Activated B cell treated with CpG ODN at 0.5 μM for 24 hours (primary cell): Measurements from ENCODE around the gene CASP8AP2. TPM values are rescaled to one million over a fixed set of nuclear protein-coding genes. Genes with fewer than 3 reads are reported as not detected.
A peak's percentile ranks its signal among the peaks of the same experiment; 100 is the strongest.

Source experiments
- ATAC-seq: fragments of 200-7000 bp; cut with Tn5 transposase; one replicate; pipeline ENCODE4 v1.10.0; 2021; ENCODE audit warnings: low read depth, mild to moderate bottlenecking, moderate library complexity
- CTCF ChIA-PET: fragments of 350-600 bp; sonication (Branson Sonifier 250); formaldehyde crosslinking; loops from one replicate; lab custom pipeline; 2021; ENCODE audit warnings: antibody characterized with exemption; lab: Charles Lee
- POLR2A ChIA-PET: fragments of 350-600 bp; sonication (Branson Sonifier 250); formaldehyde crosslinking; loops from one replicate; lab custom pipeline; 2021; ENCODE audit warnings: antibody characterized with exemption; lab: Charles Lee
- DNase-seq: peaks from one replicate; pipeline ENCODE4 v3.0.0; 2022
- H3K27ac Mint-ChIP-seq: one replicate; pipeline ENCODE4 v1.8.0; 2020; ENCODE audit warnings: mixed read lengths
- H3K27me3 Mint-ChIP-seq: one replicate; pipeline ENCODE4 v1.8.0; 2021; ENCODE audit warnings: mixed read lengths
- H3K36me3 Mint-ChIP-seq: one replicate; pipeline ENCODE4 v1.8.0; 2021; ENCODE audit warnings: low read depth, mixed read lengths
- H3K4me1 Mint-ChIP-seq: one replicate; pipeline ENCODE4 v1.8.0; 2021; ENCODE audit warnings: mixed read lengths
- H3K4me3 Mint-ChIP-seq: one replicate; pipeline ENCODE4 v1.8.0; 2020; ENCODE audit warnings: mild to moderate bottlenecking, mixed read lengths
- H3K9me3 Mint-ChIP-seq: one replicate; pipeline ENCODE4 v1.8.0; 2020; ENCODE audit warnings: mixed read lengths
- intact Hi-C: fragments of 100-400 bp; cut with micrococcal nuclease; formaldehyde crosslinking; loops from one replicate; pipeline ENCODE4 v1.15.1; 2024
- total RNA-seq: library from RNA; stranded (reverse); gene quantifications from 2 replicates; pipeline ENCODE4 v1.2.3, GENCODE V29; 2022
- TF ChIP-seq, protein P1 (sequence below): fragments of 200-600 bp; IDR thresholded peaks from one replicate; pipeline ENCODE4 v1.8.0; 2022; ENCODE audit warnings: antibody characterized with exemption, mild to moderate bottlenecking

CASP8AP2 gene
- total RNA-seq, 1 donor from 2014 or later, result 17.8 TPM

DNA sequence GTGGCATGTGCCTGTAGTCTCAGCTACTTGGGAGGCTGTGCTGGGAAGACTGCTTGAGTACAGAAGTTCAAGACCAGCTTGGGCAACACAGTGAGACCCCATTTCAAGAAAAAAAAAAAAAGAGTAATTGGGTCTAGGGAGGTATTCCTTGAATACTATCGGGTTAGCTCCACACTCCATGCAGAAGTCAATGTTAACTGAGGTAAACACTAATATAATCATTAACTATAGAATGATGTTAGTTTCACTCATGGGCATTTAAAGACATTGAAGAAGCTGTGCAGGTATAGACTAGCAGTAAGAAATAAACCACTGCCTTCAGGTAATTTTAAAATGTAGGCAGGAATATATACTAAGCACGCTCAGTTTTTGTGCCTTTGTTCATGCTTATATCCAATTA, 42.7 kb upstream of the CASP8AP2 start:
- peaks cover 78% of the 10 kb centered on the region for H3K36me3 Mint-ChIP-seq
- no peak for DNase-seq
- ATAC-seq, result no peak
- POLR2A ChIA-PET, result no interaction called here
- TF ChIP-seq, protein P1, sequence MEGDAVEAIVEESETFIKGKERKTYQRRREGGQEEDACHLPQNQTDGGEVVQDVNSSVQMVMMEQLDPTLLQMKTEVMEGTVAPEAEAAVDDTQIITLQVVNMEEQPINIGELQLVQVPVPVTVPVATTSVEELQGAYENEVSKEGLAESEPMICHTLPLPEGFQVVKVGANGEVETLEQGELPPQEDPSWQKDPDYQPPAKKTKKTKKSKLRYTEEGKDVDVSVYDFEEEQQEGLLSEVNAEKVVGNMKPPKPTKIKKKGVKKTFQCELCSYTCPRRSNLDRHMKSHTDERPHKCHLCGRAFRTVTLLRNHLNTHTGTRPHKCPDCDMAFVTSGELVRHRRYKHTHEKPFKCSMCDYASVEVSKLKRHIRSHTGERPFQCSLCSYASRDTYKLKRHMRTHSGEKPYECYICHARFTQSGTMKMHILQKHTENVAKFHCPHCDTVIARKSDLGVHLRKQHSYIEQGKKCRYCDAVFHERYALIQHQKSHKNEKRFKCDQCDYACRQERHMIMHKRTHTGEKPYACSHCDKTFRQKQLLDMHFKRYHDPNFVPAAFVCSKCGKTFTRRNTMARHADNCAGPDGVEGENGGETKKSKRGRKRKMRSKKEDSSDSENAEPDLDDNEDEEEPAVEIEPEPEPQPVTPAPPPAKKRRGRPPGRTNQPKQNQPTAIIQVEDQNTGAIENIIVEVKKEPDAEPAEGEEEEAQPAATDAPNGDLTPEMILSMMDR, result no peak
- H3K27ac Mint-ChIP-seq, result no peak overlapping the region
- H3K4me3 Mint-ChIP-seq, result no peak overlapping the region
- intact Hi-C loops, result no loop called here
- no peaks in the 10 kb centered on the region for H3K27me3 Mint-ChIP-seq
- peaks cover 4% of the 10 kb centered on the region for H3K9me3 Mint-ChIP-seq
- CTCF ChIA-PET, result no interaction called here
- no peaks in the 10 kb centered on the region for H3K4me1 Mint-ChIP-seq

DNA sequence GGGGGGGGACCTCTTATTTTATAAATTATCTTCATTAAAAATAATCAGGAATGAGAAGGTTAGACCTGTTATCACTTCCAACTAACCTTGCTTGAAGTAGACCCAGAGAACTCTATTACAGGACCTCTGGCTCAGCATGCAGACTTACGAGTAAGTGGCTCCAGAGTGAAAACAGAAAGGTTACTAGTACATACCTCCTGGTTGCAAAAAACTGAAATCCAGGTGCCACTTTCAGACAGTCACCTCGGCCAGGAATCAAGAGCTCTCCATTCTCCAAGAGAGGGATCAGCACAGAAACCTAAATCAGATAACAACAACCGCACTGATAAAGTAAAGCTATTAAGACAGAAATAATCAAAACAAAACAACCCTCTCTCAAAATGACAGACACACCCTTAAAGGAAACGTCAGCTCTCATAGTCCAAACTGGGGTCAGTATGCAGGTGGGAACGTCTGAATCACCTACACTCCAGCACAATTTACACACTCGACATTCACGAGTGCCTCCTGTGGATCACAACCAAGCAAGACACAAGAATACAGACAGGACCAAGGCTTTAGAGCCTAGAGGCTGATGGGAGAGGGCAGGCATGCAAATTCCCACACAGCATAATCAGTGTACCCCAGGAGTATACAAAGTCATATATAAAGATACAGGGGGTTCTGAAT, 41.9 kb upstream of the CASP8AP2 start:
- DNase-seq, result no peak
- Mint-ChIP-seq H3K36me3 (peaks cover 76% of the 10 kb centered on the region), H3K27ac (no peak overlapping the region), H3K27me3 (no peaks in the 10 kb centered on the region), H3K9me3 (peaks cover 4% of the 10 kb centered on the region), H3K4me1 (no peaks in the 10 kb centered on the region), H3K4me3 (no peak overlapping the region)
- ChIA-PET CTCF (no interaction called here), POLR2A (no interaction called here)
- no peak for ATAC-seq
- TF ChIP-seq, protein P1, result no peak
- intact Hi-C loops, result no loop called here

DNA sequence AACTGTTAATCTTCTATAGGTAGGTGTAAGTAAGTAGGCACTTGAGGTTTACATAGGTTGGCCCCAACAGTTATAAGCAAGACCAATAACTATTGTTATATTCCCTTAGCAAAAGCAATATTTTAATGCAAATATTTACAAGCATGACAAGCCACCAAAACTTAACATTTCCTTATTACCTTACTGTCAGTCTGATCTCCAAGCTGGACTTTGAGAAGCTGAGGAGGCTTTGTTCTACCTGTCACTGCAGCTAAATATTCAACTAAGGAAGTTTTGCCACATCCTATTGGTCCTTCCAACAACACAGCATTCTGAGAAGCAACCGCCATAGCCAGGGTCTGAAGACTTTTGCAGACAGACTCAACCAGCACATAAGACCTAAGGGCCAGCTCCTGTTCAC, 39.7 kb upstream of the CASP8AP2 start:
- ATAC-seq, result no peak
- Mint-ChIP-seq H3K9me3 (no peaks in the 10 kb centered on the region), H3K27ac (no peak overlapping the region), H3K4me3 (no peak overlapping the region), H3K36me3 (peaks cover 74% of the 10 kb centered on the region), H3K27me3 (no peaks in the 10 kb centered on the region), H3K4me1 (peaks cover 21% of the 10 kb centered on the region)
- no peak for DNase-seq
- intact Hi-C loops, result no loop called here
- ChIA-PET POLR2A (no interaction called here), CTCF (no interaction called here)
- TF ChIP-seq, protein P1, result no peak

- POLR2A ChIA-PET, result interaction anchor here (0.7 kb wide), 1 partner anchor 86 kb away, joined by 3 read pairs; no protein-coding TSS in a partner anchor
- H3K27me3 Mint-ChIP-seq, result no peaks in the 10 kb centered on the region
- H3K27ac Mint-ChIP-seq, result no peak overlapping the region
- peaks cover 74% of the 10 kb centered on the region for H3K36me3 Mint-ChIP-seq
- TF ChIP-seq, protein P1, result no peak
- H3K9me3 Mint-ChIP-seq, result no peaks in the 10 kb centered on the region
- CTCF ChIA-PET, result no interaction called here
- no peak overlapping the region for H3K4me3 Mint-ChIP-seq
- peaks cover 21% of the 10 kb centered on the region for H3K4me1 Mint-ChIP-seq
- intact Hi-C loops, result no loop called here
- DNase-seq (no peak), ATAC-seq (no peak)
Measured at GRCh38 chr6:89790403-89790802, 39.3 kb upstream of the CASP8AP2 start.

- POLR2A ChIA-PET, result no interaction called here
- peaks cover 63% of the 10 kb centered on the region for H3K36me3 Mint-ChIP-seq
- no peak for DNase-seq
- no peak overlapping the region for H3K4me3 Mint-ChIP-seq
- no peaks in the 10 kb centered on the region for H3K27me3 Mint-ChIP-seq
- H3K27ac Mint-ChIP-seq, result no peak overlapping the region
- no peaks in the 10 kb centered on the region for H3K9me3 Mint-ChIP-seq
- peaks cover 21% of the 10 kb centered on the region for H3K4me1 Mint-ChIP-seq
- ATAC-seq, result peak; percentile 42
- CTCF ChIA-PET, result no interaction called here
- TF ChIP-seq, protein P1, result no peak
- intact Hi-C loops, result no loop called here
Measured at GRCh38 chr6:89792881-89793280, 36.8 kb upstream of the CASP8AP2 start.
